Measurements from ENCODE around the gene RPL41.
"Not testable (repeated sequence)": the region's sequence is repeated elsewhere in the genome, so short reads cannot be mapped to it uniquely, and the experiment has no call there.

The RPL41 gene

GRCh38 chr12:56116267-56117081 is at the start of gene RPL41:
Gene RPL41, plus strand, starts transcription at chr12:56116633.
- peak; percentile 90 for DNase-seq (ENCODE audit: low read depth)

- DNase-seq (ENCODE audit: low read depth) = no peak
Observed at GRCh38 chr12:56071648-56072047, 44.8 kb upstream of the RPL41 start.

GRCh38 chr12:56074396-56074795 is 42.0 kb upstream of the RPL41 start:
- no peak for DNase-seq (ENCODE audit: low read depth)

- not testable (repeated sequence) for DNase-seq (ENCODE audit: low read depth)
Observed at GRCh38 chr12:56077966-56078365, 38.5 kb upstream of the RPL41 start.

- no peak for DNase-seq (ENCODE audit: low read depth)
Observed at GRCh38 chr12:56078427-56078826, 38.0 kb upstream of the RPL41 start.

GRCh38 chr12:56078931-56079722 is 37.3 kb upstream of the RPL41 start:
- DNase-seq (ENCODE audit: low read depth) = peak; percentile 37

GRCh38 chr12:56079723-56080555 is 36.5 kb upstream of the RPL41 start, which contains the start of gene ERBB3:
Gene ERBB3, plus strand, starts transcription at chr12:56080165. Its CDS starts 136 bp downstream, at chr12:56080301.
- DNase-seq (ENCODE audit: low read depth) = peak; percentile 67

- DNase-seq (ENCODE audit: low read depth) = no peak
Observed at GRCh38 chr12:56080556-56081138, 35.8 kb upstream of the RPL41 start.

GRCh38 chr12:56081393-56082347 is 34.8 kb upstream of the RPL41 start:
- no peak for DNase-seq (ENCODE audit: low read depth)

GRCh38 chr12:56082382-56082781 is 34.1 kb upstream of the RPL41 start:
- DNase-seq (ENCODE audit: low read depth) = no peak

GRCh38 chr12:56082967-56083366 is 33.5 kb upstream of the RPL41 start:
- no peak for DNase-seq (ENCODE audit: low read depth)

- DNase-seq (ENCODE audit: low read depth) = no peak
Observed at GRCh38 chr12:56084958-56085543, 31.4 kb upstream of the RPL41 start.

- no peak for DNase-seq (ENCODE audit: low read depth)
Observed at GRCh38 chr12:56086096-56086495, 30.3 kb upstream of the RPL41 start.

- no peak for DNase-seq (ENCODE audit: low read depth)
Observed at GRCh38 chr12:56086608-56087007, 29.8 kb upstream of the RPL41 start.

GRCh38 chr12:56087220-56087619 is 29.2 kb upstream of the RPL41 start:
- no peak for DNase-seq (ENCODE audit: low read depth)

- no peak for DNase-seq (ENCODE audit: low read depth)
Observed at GRCh38 chr12:56097738-56098137, 18.7 kb upstream of the RPL41 start.

- DNase-seq (ENCODE audit: low read depth) = no peak
Observed at GRCh38 chr12:56098592-56098991, 17.8 kb upstream of the RPL41 start.

- DNase-seq (ENCODE audit: low read depth) = no peak
Observed at GRCh38 chr12:56099787-56100186, 16.6 kb upstream of the RPL41 start.

- DNase-seq (ENCODE audit: low read depth) = no peak
Observed at GRCh38 chr12:56101045-56101444, 15.4 kb upstream of the RPL41 start.

GRCh38 chr12:56102683-56103065 is 13.8 kb upstream of the RPL41 start:
- no peak for DNase-seq (ENCODE audit: low read depth)
